NCI-H1694 treated with DMSO at 0.1 percent for 48 hours (cell line): ENCODE measurements around the gene CAD.

ENCODE experiments used
- DNase-seq: peaks from one replicate; lab custom pipeline; 2025; lab: John Stamatoyannopoulos, UW

Gene CAD

GRCh38 chr2:27281855-27282559 is 64.8 kb downstream of the CAD start, which contains the start of gene TRIM54:
Gene TRIM54, plus strand, starts transcription at chr2:27282429. Its CDS starts 303 bp downstream, at chr2:27282732.
- DNase-seq, result no peak

- no peak for DNase-seq
These were observed 65.7 kb downstream of the CAD start for GRCh38 chr2:27282892-27283291.

GRCh38 chr2:27284996-27285395 is 67.8 kb downstream of the CAD start:
- no peak for DNase-seq

- no peak for DNase-seq
These were observed 68.3 kb downstream of the CAD start for GRCh38 chr2:27285481-27285880.

GRCh38 chr2:27288610-27289009 is 71.4 kb downstream of the CAD start:
- no peak for DNase-seq

- DNase-seq, result no peak
These were observed 73.4 kb downstream of the CAD start for GRCh38 chr2:27290549-27290948.

GRCh38 chr2:27291865-27292264 is 74.7 kb downstream of the CAD start:
- DNase-seq, result no peak
